Measurements from ENCODE around the gene ITPA. TPM values are rescaled to one million over a fixed set of nuclear protein-coding genes. Genes with fewer than 3 reads are reported as not detected.

The ITPA gene
- total RNA-seq, 3 donors from 2014 or later, result 35.2 to 43.6 (median 39.1) TPM

GRCh38 chr20:3192226-3193015 lies 16.9 kb upstream of the ITPA start:
- TF ChIP-seq CTCF (IDR thresholded peaks at IDR 0.05) (no peak), POLR2A (IDR thresholded peaks at IDR 0.05) (no peak), POLR2AphosphoS5 (IDR thresholded peaks at IDR 0.05) (no peak)

GRCh38 chr20:3193806-3194616 lies 15.3 kb upstream of the ITPA start:
- no peaks in the 10 kb centered on the region for H3K27me3 ChIP-seq
- intact Hi-C loops (cut with DNase I; ENCODE audit: low total_unique reads), result loop anchor here (5.0 kb wide), 1 partner anchor 137 kb away; no protein-coding TSS in a partner anchor
- TF ChIP-seq POLR2A (IDR thresholded peaks at IDR 0.05), result no peak
- no peak for TF ChIP-seq CTCF (IDR thresholded peaks at IDR 0.05)
- TF ChIP-seq POLR2AphosphoS5 (IDR thresholded peaks at IDR 0.05), result no peak
- H3K27ac ChIP-seq, result no peak overlapping the region
- H3K9me3 ChIP-seq, result no peaks in the 10 kb centered on the region
- peaks cover 4% of the 10 kb centered on the region for H3K36me3 ChIP-seq
- no peak overlapping the region for H3K4me3 ChIP-seq
- no peak for DNase-seq (ENCODE audit: low spot score in 2 of 2)
- H3K4me1 ChIP-seq, result no peaks in the 10 kb centered on the region

More at GRCh38 chr20:3192226-3193015, 16.9 kb upstream of the ITPA start:
- intact Hi-C loops (cut with DNase I; ENCODE audit: low total_unique reads), result loop anchor here (5.0 kb wide), 1 partner anchor 135 kb away; no protein-coding TSS in a partner anchor
- H3K4me3 ChIP-seq, result no peak overlapping the region
- no peaks in the 10 kb centered on the region for H3K9me3 ChIP-seq
- H3K4me1 ChIP-seq, result no peaks in the 10 kb centered on the region
- no peaks in the 10 kb centered on the region for H3K27me3 ChIP-seq
- peaks cover 4% of the 10 kb centered on the region for H3K36me3 ChIP-seq
- DNase-seq (ENCODE audit: low spot score in 2 of 2), result no peak
- no peak overlapping the region for H3K27ac ChIP-seq

- Histone ChIP-seq H3K27me3 (no peaks in the 10 kb centered on the region), H3K4me1 (no peaks in the 10 kb centered on the region), H3K36me3 (peaks cover 11% of the 10 kb centered on the region), H3K9me3 (no peaks in the 10 kb centered on the region), H3K4me3 (no peak overlapping the region), H3K27ac (no peak overlapping the region)
- intact Hi-C loops (cut with DNase I; ENCODE audit: low total_unique reads), result loop anchor here (5.0 kb wide), 1 partner anchor 137 kb away; no protein-coding TSS in a partner anchor
- TF ChIP-seq POLR2A (IDR thresholded peaks at IDR 0.05) (no peak), POLR2AphosphoS5 (IDR thresholded peaks at IDR 0.05) (no peak), CTCF (IDR thresholded peaks at IDR 0.05) (no peak)
- DNase-seq (ENCODE audit: low spot score in 2 of 2), result no peak
Measured at GRCh38 chr20:3194617-3195280, 14.5 kb upstream of the ITPA start.

GRCh38 chr20:3195590-3196237 lies 13.6 kb upstream of the ITPA start:
- Histone ChIP-seq H3K4me3 (no peak overlapping the region), H3K9me3 (no peaks in the 10 kb centered on the region), H3K27ac (no peak overlapping the region), H3K27me3 (no peaks in the 10 kb centered on the region), H3K4me1 (no peaks in the 10 kb centered on the region), H3K36me3 (peaks cover 17% of the 10 kb centered on the region)
- TF ChIP-seq CTCF (IDR thresholded peaks at IDR 0.05), result no peak
- no peak for TF ChIP-seq POLR2A (IDR thresholded peaks at IDR 0.05)
- no peak for TF ChIP-seq POLR2AphosphoS5 (IDR thresholded peaks at IDR 0.05)
- no peak for DNase-seq (ENCODE audit: low spot score in 2 of 2)
- intact Hi-C loops (cut with DNase I; ENCODE audit: low total_unique reads), result no loop called here
